Measurements from ENCODE around the gene ELMO1. TPM values are rescaled to one million over a fixed set of nuclear protein-coding genes. Genes with fewer than 3 reads are reported as not detected.
A peak's percentile ranks its signal among the peaks of the same experiment; 100 is the strongest.

Gene ELMO1
- total RNA-seq, 1 donor from 2014 or later = 53.8 TPM

GRCh38 chr7:37467002-37467401 is 18.3 kb upstream of the ELMO1 start:
- H3K4me3 ChIP-seq = no peak overlapping the region
- no peak overlapping the region for H3K27ac ChIP-seq
- intact Hi-C loops (cut with DNase I) = no loop called here
- ATAC-seq (no peak), DNase-seq (no peak)
- no peak for TF ChIP-seq CTCF (IDR thresholded peaks at IDR 0.05)
- no peaks in the 10 kb centered on the region for H3K9me3 ChIP-seq
- H3K27me3 ChIP-seq = no peaks in the 10 kb centered on the region
- H3K4me1 ChIP-seq = no peaks in the 10 kb centered on the region
- no peaks in the 10 kb centered on the region for H3K36me3 ChIP-seq

- no peak overlapping the region for H3K27ac ChIP-seq
- no peaks in the 10 kb centered on the region for H3K4me1 ChIP-seq
- H3K36me3 ChIP-seq = no peaks in the 10 kb centered on the region
- TF ChIP-seq CTCF (IDR thresholded peaks at IDR 0.05) = no peak
- peak; percentile 66 for ATAC-seq
- no peaks in the 10 kb centered on the region for H3K9me3 ChIP-seq
- intact Hi-C loops (cut with DNase I) = no loop called here
- no peak for DNase-seq
- no peak overlapping the region for H3K4me3 ChIP-seq
- no peaks in the 10 kb centered on the region for H3K27me3 ChIP-seq
Measured at GRCh38 chr7:37462138-37462537, 13.5 kb upstream of the ELMO1 start.

GRCh38 chr7:37455081-37455480 is 6.4 kb upstream of the ELMO1 start:
- no peaks in the 10 kb centered on the region for H3K4me1 ChIP-seq
- no peaks in the 10 kb centered on the region for H3K27me3 ChIP-seq
- no peaks in the 10 kb centered on the region for H3K9me3 ChIP-seq
- no peaks in the 10 kb centered on the region for H3K36me3 ChIP-seq
- H3K27ac ChIP-seq = no peak overlapping the region
- no peak overlapping the region for H3K4me3 ChIP-seq
- no peak for ATAC-seq
- DNase-seq = no peak
- intact Hi-C loops (cut with DNase I) = no loop called here
- no peak for TF ChIP-seq CTCF (IDR thresholded peaks at IDR 0.05)

- no peak for ATAC-seq
- no peak for TF ChIP-seq CTCF (IDR thresholded peaks at IDR 0.05)
Measured at GRCh38 chr7:37452346-37452745, 3.7 kb upstream of the ELMO1 start.

GRCh38 chr7:37450035-37450434 is 1.4 kb upstream of the ELMO1 start:
- Histone ChIP-seq H3K27ac (no peak overlapping the region), H3K9me3 (no peaks in the 10 kb centered on the region), H3K4me3 (no peak overlapping the region), H3K4me1 (peaks cover 23% of the 10 kb centered on the region), H3K27me3 (no peaks in the 10 kb centered on the region), H3K36me3 (no peaks in the 10 kb centered on the region)
- TF ChIP-seq CTCF (IDR thresholded peaks at IDR 0.05) = no peak
- DNase-seq = no peak
- no peak for ATAC-seq
- intact Hi-C loops (cut with DNase I) = no loop called here

More at GRCh38 chr7:37452346-37452745, 3.7 kb upstream of the ELMO1 start:
- intact Hi-C loops (cut with DNase I) = no loop called here
- no peaks in the 10 kb centered on the region for H3K9me3 ChIP-seq
- DNase-seq = no peak
- H3K4me3 ChIP-seq = no peak overlapping the region
- H3K36me3 ChIP-seq = no peaks in the 10 kb centered on the region
- no peaks in the 10 kb centered on the region for H3K27me3 ChIP-seq
- peaks cover 6% of the 10 kb centered on the region for H3K4me1 ChIP-seq
- no peak overlapping the region for H3K27ac ChIP-seq

GRCh38 chr7:37449621-37450020 is 957 bp upstream of the ELMO1 start:
- H3K36me3 ChIP-seq = no peaks in the 10 kb centered on the region
- no peak for TF ChIP-seq CTCF (IDR thresholded peaks at IDR 0.05)
- H3K9me3 ChIP-seq = no peaks in the 10 kb centered on the region
- peaks cover 24% of the 10 kb centered on the region for H3K4me1 ChIP-seq
- H3K27ac ChIP-seq = peak overlapping the region; percentile 96
- H3K4me3 ChIP-seq = peak overlapping the region; percentile 83
- ATAC-seq (no peak), DNase-seq (no peak)
- intact Hi-C loops (cut with DNase I) = no loop called here
- no peaks in the 10 kb centered on the region for H3K27me3 ChIP-seq
